ENCODE measurements around the gene PI4KB. TPM values are rescaled to one million over a fixed set of nuclear protein-coding genes. Genes with fewer than 3 reads are reported as not detected.
"Not testable (repeated sequence)": the region's sequence is repeated elsewhere in the genome, so short reads cannot be mapped to it uniquely, and the experiment has no call there.

PI4KB gene
- total RNA-seq, 1 experiment from 2014 or later = 44.3 TPM

DNA sequence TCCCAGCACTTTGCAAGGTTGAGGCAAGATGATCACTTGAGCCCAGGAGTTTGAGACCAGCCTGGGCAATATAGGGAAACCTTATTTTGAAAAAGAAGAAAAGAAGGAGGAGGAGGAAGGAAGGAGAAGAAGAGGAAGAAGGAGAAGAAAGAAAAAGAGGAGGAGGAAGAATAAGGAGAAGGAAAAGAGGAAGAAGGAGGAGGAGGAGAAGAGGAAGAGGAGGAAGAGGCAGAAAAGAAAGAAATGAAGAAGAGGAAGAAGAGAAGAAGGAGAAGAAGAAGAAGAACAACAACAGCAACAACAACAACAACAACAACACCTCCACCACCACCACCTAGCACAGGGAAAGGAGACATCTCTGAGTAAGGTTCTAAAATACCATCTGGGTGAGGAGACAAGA lies 34.7 kb upstream of the PI4KB start:
- no peaks in the 10 kb centered on the region for H4K20me1 ChIP-seq (ENCODE audit: insufficient read depth)
- H3K4me1 ChIP-seq (replicated peaks; ENCODE audit: insufficient read depth) = no peaks in the 10 kb centered on the region
- no peaks in the 10 kb centered on the region for H3K9me2 ChIP-seq (ENCODE audit: insufficient read depth)
- no peaks in the 10 kb centered on the region for H3K36me3 ChIP-seq (ENCODE audit: low read depth)
- no peak overlapping the region for H3K4me3 ChIP-seq
- no peaks in the 10 kb centered on the region for H3K79me2 ChIP-seq (ENCODE audit: low read depth)
- no peak overlapping the region for H3K27ac ChIP-seq
- H3K4me2 ChIP-seq = no peak overlapping the region
- POLR2A ChIA-PET (ENCODE audit: unreplicated experiment) = no interaction called here
- H3K9me3 ChIP-seq (ENCODE audit: insufficient read depth, low read depth) = peaks cover 8% of the 10 kb centered on the region
- no peak overlapping the region for H2AFZ ChIP-seq
- BruUV-seq (replicated peaks) = no TSS peak
- H3F3A ChIP-seq (ENCODE audit: insufficient read depth, low read depth) = no peaks in the 10 kb centered on the region
- no peaks in the 10 kb centered on the region for H3K27me3 ChIP-seq (ENCODE audit: insufficient read depth, low read depth)
- CTCF ChIA-PET = no interaction called here
- TF ChIP-seq EZH2 (IDR thresholded peaks at IDR 0.05; ENCODE audit: low read depth) = no peak
- TF ChIP-seq, protein P1, sequence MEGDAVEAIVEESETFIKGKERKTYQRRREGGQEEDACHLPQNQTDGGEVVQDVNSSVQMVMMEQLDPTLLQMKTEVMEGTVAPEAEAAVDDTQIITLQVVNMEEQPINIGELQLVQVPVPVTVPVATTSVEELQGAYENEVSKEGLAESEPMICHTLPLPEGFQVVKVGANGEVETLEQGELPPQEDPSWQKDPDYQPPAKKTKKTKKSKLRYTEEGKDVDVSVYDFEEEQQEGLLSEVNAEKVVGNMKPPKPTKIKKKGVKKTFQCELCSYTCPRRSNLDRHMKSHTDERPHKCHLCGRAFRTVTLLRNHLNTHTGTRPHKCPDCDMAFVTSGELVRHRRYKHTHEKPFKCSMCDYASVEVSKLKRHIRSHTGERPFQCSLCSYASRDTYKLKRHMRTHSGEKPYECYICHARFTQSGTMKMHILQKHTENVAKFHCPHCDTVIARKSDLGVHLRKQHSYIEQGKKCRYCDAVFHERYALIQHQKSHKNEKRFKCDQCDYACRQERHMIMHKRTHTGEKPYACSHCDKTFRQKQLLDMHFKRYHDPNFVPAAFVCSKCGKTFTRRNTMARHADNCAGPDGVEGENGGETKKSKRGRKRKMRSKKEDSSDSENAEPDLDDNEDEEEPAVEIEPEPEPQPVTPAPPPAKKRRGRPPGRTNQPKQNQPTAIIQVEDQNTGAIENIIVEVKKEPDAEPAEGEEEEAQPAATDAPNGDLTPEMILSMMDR (conservative IDR thresholded peaks at IDR 0.05) = no peak
- intact Hi-C loops (cut with micrococcal nuclease; ENCODE audit: unreplicated experiment) = no loop called here
- DNase-seq = no peak

DNA sequence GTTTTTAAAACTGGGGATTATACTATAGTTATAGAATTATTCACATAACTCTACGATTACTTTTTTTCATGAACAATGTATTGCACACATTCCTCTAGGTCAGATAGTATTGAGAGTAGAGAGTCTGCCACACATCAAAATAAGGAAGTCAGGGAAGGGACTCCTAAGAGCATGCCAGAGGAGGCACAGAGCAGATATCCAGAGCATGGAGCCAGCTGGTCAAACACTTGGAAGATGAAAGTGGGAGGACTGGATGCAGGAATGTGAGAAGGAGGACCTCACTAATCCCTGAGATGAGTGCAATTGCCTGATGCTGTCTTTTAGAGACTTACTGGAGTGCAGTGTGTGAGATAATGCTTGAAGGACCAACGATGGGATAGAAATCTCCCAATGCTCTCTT lies 29.5 kb upstream of the PI4KB start:
- no peak for TF ChIP-seq EZH2 (IDR thresholded peaks at IDR 0.05; ENCODE audit: low read depth)
- TF ChIP-seq, protein P1 (conservative IDR thresholded peaks at IDR 0.05) = no peak
- Histone ChIP-seq H3F3A (ENCODE audit: insufficient read depth, low read depth) (no peaks in the 10 kb centered on the region), H3K4me1 (replicated peaks; ENCODE audit: insufficient read depth) (no peaks in the 10 kb centered on the region), H3K9me2 (ENCODE audit: insufficient read depth) (no peaks in the 10 kb centered on the region), H3K9me3 (ENCODE audit: insufficient read depth, low read depth) (no peaks in the 10 kb centered on the region), H3K4me2 (no peak overlapping the region), H4K20me1 (ENCODE audit: insufficient read depth) (no peaks in the 10 kb centered on the region), H3K27me3 (ENCODE audit: insufficient read depth, low read depth) (no peaks in the 10 kb centered on the region), H2AFZ (no peak overlapping the region), H3K79me2 (ENCODE audit: low read depth) (no peaks in the 10 kb centered on the region), H3K27ac (no peak overlapping the region), H3K36me3 (ENCODE audit: low read depth) (no peaks in the 10 kb centered on the region), H3K4me3 (no peak overlapping the region)
- DNase-seq = no peak
- POLR2A ChIA-PET (ENCODE audit: unreplicated experiment) = interaction anchor here (0.6 kb wide), 3 partner anchors 25 to 483 kb away, joined by 3 to 6 read pairs (median 5); partner anchors contain the start of gene C2CD4D
- BruUV-seq (replicated peaks) = no TSS peak
- CTCF ChIA-PET = interaction anchor here (1.0 kb wide), 1 partner anchor 25 kb away, joined by 3 read pairs; no protein-coding TSS in a partner anchor
- intact Hi-C loops (cut with micrococcal nuclease; ENCODE audit: unreplicated experiment) = no loop called here

DNA sequence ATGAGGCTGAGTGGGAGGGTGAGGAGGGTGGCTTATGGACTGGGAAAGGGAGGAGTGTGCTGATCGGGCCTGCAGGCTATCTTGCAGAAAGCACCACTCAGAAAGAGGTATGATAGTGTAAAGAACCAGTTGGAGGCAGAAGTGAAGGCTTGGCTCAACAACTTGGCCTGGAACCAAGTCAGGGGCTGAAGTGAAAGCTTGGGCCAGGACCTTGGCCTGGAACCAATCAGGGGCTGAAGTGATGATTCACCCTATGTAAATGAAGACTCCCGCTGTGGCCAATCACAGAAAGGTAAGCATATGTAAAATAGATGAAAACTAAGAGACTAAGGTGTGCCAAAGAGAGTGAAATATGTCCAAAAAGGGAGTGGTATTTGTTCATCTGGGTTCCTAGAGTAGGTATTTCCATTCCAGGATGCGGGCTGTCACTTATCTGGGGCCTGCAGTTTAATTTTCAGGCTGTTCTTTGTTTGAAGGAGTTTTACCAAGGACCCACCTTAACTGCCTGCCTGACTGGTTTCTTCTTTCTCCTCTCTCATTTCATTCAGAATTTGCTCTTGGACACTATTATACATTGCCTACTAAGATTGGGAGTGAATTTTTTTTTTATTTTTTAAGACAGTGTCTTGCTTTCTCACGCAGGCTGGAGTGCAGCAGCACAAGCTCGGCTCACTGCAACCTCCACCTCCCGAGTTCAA lies 25.0 kb upstream of the PI4KB start:
- intact Hi-C loops (cut with micrococcal nuclease; ENCODE audit: unreplicated experiment) = no loop called here
- Histone ChIP-seq H2AFZ (no peak overlapping the region), H3F3A (ENCODE audit: insufficient read depth, low read depth) (no peaks in the 10 kb centered on the region), H3K79me2 (ENCODE audit: low read depth) (no peaks in the 10 kb centered on the region), H3K27me3 (ENCODE audit: insufficient read depth, low read depth) (no peaks in the 10 kb centered on the region), H3K9me2 (ENCODE audit: insufficient read depth) (no peaks in the 10 kb centered on the region), H3K4me3 (no peak overlapping the region), H3K36me3 (ENCODE audit: low read depth) (no peaks in the 10 kb centered on the region), H3K4me1 (replicated peaks; ENCODE audit: insufficient read depth) (peaks cover 5% of the 10 kb centered on the region; the same call in 1 of the 2 replicates), H3K27ac (no peak overlapping the region), H3K9me3 (ENCODE audit: insufficient read depth, low read depth) (no peaks in the 10 kb centered on the region; the same call in 1 of the 2 replicates), H3K4me2 (no peak overlapping the region), H4K20me1 (ENCODE audit: insufficient read depth) (no peaks in the 10 kb centered on the region)
- DNase-seq = peak in 1 of 2 experiments; percentile 38
- TF ChIP-seq, protein P1 (conservative IDR thresholded peaks at IDR 0.05) = no peak
- no peak for TF ChIP-seq EZH2 (IDR thresholded peaks at IDR 0.05; ENCODE audit: low read depth)
- ChIA-PET POLR2A (ENCODE audit: unreplicated experiment) (no interaction called here), CTCF (interaction anchor here (0.6 kb wide), 2 partner anchors 11 to 253 kb away, joined by 3 to 4 read pairs; no protein-coding TSS in a partner anchor)
- no TSS peak for BruUV-seq (replicated peaks)

GRCh38 chr1:151350323-151350722 lies 23.1 kb upstream of the PI4KB start:
- H3K36me3 ChIP-seq (ENCODE audit: low read depth); H2AFZ ChIP-seq; H3K4me2 ChIP-seq; H3K27me3 ChIP-seq (ENCODE audit: insufficient read depth, low read depth); H4K20me1 ChIP-seq (ENCODE audit: insufficient read depth); H3K27ac ChIP-seq; DNase-seq; intact Hi-C loops (cut with micrococcal nuclease; ENCODE audit: unreplicated experiment); H3K79me2 ChIP-seq (ENCODE audit: low read depth); BruUV-seq (replicated peaks); H3K4me3 ChIP-seq; H3K9me3 ChIP-seq (ENCODE audit: insufficient read depth, low read depth); H3K9me2 ChIP-seq (ENCODE audit: insufficient read depth); H3F3A ChIP-seq (ENCODE audit: insufficient read depth, low read depth): not testable (repeated sequence)
- CTCF ChIA-PET = interaction anchor here (0.7 kb wide), 1 partner anchor 29 kb away, joined by 5 read pairs; no protein-coding TSS in a partner anchor
- POLR2A ChIA-PET (ENCODE audit: unreplicated experiment) = interaction anchor here (0.5 kb wide), 1 partner anchor 447 kb away, joined by 3 read pairs; no protein-coding TSS in a partner anchor
- peaks cover 11% of the 10 kb centered on the region for H3K4me1 ChIP-seq (replicated peaks; ENCODE audit: insufficient read depth)

All from PC-9 (cell line).